ES-I3 (cell line): ENCODE measurements around the gene EIF5B.

Experiments
- H3K36me3 ChIP-seq: 2 replicates; pipeline ENCODE4 v1.6.1; 2013; ENCODE audit warnings: mild to moderate bottlenecking, low read length, control low read depth, moderate library complexity; ENCODE audit not compliant: insufficient read depth
- H3K4me1 ChIP-seq: 2 replicates; pipeline ENCODE4 v1.6.1; 2013; ENCODE audit warnings: mild to moderate bottlenecking, control low read depth, low read length; ENCODE audit not compliant: insufficient read depth
- H3K9ac ChIP-seq: 2 replicates; pipeline ENCODE4 v1.6.1; 2013; ENCODE audit warnings: low read depth, mild to moderate bottlenecking, low read length, moderate library complexity
- H3K9me3 ChIP-seq: 2 replicates; pipeline ENCODE4 v1.6.1; 2013; ENCODE audit warnings: mild to moderate bottlenecking, low read length, moderate library complexity; ENCODE audit not compliant: control insufficient read depth, insufficient read depth

The EIF5B gene

DNA sequence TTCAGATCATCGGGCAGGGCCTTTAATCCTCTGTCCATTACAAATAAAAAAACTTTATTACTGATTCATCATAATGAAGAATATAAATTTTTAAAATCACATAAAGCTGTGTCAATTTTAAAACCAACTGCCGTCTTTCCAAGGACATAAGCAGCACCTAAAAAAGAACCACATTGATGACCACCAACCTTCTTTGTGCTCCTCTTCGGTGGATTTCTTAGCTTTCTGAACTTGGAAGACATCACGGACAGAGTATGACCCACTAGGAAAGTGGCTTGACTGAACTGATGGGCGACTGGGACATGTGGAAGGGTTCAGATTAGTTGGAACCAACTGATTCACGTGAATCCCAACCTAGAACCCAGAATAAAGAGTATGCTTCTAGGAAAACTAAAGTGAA is 68.9 kb downstream of the EIF5B start:
- H3K36me3 ChIP-seq, result peaks cover 37% of the 10 kb centered on the region

DNA sequence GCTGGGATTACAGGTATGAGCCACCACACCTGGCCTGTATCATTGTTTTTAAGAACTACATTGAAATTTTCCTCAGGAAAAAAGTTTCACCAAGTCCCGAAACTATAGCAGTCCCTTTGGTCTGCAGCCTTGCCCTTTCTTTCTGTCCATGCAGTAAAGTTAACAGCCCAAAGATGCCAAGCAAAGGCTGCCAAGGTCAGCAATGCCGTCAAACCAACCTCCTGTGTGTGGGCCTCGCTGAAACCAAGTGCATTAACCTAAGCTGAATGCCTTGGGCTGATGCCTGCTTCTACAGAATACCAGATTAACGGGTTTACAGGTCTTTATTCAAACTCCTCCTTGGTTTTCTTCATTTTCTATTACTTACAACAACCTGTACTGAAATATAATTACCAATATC is 73.1 kb downstream of the EIF5B start:
- no peaks in the 10 kb centered on the region for H3K9me3 ChIP-seq
- peaks cover 26% of the 10 kb centered on the region for H3K36me3 ChIP-seq
- H3K9ac ChIP-seq, result no peak overlapping the region
- H3K4me1 ChIP-seq, result no peaks in the 10 kb centered on the region

More for the DNA sequence above, 68.9 kb downstream of the EIF5B start:
- peaks cover 22% of the 10 kb centered on the region for H3K4me1 ChIP-seq
- no peaks in the 10 kb centered on the region for H3K9me3 ChIP-seq
- H3K9ac ChIP-seq, result no peak overlapping the region

DNA sequence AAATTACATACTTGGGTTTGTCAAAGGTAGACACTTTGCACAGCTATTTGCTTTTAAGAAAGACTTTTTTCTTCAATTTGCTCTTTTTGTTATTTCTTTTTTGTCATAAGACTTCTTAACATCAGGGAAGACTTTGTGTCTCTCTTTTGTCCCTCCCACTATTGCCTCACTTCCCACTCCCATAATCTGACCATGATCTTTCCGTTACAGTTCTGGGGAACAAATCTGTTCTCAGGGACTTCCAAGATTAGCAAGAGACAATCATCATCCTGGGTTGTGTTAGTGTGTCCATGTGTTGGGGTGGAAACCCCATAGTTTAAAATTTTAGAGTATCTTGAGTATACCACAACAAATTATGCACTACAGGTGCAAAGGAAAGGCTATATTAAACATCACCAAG is 77.4 kb downstream of the EIF5B start:
- H3K9me3 ChIP-seq, result no peaks in the 10 kb centered on the region
- H3K36me3 ChIP-seq, result peaks cover 53% of the 10 kb centered on the region
- no peak overlapping the region for H3K9ac ChIP-seq
- H3K4me1 ChIP-seq, result no peaks in the 10 kb centered on the region

DNA sequence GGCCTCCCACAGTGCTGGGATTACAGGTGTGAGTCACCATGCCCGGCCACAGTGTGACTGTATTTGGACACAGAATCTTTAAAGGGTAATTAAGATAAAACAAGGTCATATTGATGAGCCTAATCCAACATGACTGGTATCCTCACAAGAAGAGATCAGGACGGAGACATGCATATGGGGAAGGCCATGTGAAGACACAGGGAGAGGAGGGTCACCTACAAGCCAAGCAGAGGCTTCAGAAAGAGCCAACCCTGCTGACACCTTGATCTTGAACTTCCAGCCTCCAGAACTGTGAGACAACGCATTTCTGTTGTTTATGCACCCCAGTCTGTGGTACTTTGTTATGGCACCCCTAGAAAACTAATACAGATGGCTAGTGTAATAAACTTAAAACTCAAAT is 80.2 kb downstream of the EIF5B start:
- no peaks in the 10 kb centered on the region for H3K4me1 ChIP-seq
- no peak overlapping the region for H3K9ac ChIP-seq
- H3K36me3 ChIP-seq, result peaks cover 53% of the 10 kb centered on the region
- H3K9me3 ChIP-seq, result no peaks in the 10 kb centered on the region

DNA sequence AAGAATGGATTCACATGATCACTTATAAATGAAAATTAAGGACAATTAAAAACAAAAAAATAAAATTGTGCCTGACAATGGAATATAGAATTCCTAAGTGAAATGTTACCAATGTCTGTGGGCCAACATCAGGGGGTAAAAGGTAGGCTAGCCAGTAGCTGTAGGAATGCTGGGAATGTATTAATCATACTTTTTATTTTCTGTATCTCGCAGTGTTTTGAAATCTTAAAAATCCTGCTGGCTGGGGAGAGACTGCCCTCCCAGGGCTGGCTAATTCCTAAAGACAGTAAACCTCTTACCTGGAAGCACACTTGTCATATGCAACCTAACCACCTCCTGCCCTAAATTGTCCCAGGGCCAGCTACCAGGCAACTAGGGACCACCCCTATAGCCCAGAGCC is 82.8 kb downstream of the EIF5B start:
- Histone ChIP-seq H3K9me3 (no peaks in the 10 kb centered on the region), H3K9ac (no peak overlapping the region), H3K4me1 (no peaks in the 10 kb centered on the region), H3K36me3 (peaks cover 44% of the 10 kb centered on the region)

DNA sequence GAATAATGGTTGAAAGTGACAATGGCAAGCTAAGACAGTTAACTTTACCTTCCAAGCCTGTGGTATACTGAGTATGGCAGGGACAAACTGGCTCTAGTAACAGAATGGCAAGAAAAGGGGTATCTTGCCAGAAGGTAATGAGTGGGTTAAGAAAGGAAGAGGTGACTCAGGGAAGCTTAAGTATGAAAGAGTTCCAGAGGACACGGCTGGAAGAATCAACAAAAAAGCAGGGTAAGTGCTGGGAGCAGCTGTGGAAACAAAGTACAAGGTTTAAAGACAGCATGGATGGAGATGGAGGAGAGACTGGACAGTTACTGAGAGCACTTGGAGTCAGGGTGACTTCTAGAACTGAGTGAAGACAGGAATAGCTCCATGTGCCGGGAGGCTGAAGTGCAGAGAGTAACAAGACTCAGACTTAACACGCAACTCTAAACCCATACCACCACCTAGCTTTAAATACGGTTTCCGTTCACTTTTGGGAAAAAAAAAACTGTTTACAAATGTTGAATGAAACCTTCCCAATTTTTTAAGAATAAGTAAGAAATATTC is 83.6 kb downstream of the EIF5B start:
- H3K9ac ChIP-seq, result no peak overlapping the region
- no peaks in the 10 kb centered on the region for H3K9me3 ChIP-seq
- H3K4me1 ChIP-seq, result no peaks in the 10 kb centered on the region
- H3K36me3 ChIP-seq, result peaks cover 36% of the 10 kb centered on the region

DNA sequence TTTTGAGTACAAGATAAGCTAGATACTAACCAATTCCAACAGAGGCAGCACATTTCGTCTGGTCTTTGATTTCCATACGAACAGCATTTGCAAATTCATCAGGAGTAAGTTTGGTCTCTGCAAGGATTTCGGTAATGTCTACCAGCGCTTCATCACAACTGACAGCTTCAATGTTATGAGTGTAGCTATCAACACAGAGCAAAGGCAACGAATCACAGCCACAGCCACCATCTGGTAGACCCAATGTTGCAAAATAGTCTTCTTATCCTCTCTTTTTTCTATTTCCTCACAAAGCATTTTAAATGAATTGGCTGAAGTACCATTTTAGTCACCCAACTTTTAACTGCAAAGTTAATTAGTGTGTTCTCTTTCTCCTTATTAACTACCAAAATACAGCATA is 84.3 kb downstream of the EIF5B start:
- peaks cover 31% of the 10 kb centered on the region for H3K36me3 ChIP-seq
- H3K9me3 ChIP-seq, result no peaks in the 10 kb centered on the region
- no peak overlapping the region for H3K9ac ChIP-seq
- no peaks in the 10 kb centered on the region for H3K4me1 ChIP-seq

DNA sequence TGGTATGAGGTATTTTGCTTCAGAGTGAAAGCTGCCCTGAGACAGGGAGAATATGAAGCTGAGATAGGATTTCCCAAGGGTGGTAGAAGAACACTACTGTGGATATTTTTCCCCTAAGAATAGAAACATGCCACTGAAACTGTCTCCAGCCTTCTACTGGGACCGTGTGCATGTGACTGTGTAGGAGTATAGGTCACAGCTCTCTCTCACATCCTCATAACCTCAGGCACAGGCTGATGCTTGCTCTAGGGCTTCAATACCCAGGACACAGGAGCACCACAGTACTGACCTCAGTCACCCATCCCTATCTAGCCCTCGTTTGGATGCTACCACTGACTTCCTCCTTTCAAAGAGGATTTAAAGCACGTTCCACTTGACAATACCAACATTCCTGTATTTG is 85.4 kb downstream of the EIF5B start:
- Histone ChIP-seq H3K36me3 (peaks cover 24% of the 10 kb centered on the region), H3K9ac (no peak overlapping the region), H3K4me1 (no peaks in the 10 kb centered on the region), H3K9me3 (no peaks in the 10 kb centered on the region)

DNA sequence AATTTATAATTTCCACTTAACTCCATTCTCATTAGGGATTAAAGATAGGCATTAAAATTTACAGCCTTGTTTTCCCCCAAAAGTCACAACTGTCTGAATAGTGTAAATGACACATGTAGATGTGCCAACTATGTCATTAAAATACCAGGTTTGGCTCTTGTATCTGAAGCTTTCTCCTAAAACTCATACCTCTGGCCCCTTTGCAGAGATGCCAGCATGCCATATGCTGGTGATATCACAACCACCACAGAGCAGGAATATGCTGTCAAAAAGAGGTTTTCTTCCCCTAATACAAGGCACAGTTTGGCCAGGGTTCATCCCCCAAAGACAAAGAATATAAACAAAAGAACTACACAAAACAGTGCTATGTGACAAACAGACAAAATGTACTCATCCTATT is 87.2 kb downstream of the EIF5B start:
- H3K4me1 ChIP-seq, result no peaks in the 10 kb centered on the region
- H3K9me3 ChIP-seq, result no peaks in the 10 kb centered on the region
- H3K36me3 ChIP-seq, result peaks cover 17% of the 10 kb centered on the region
- no peak overlapping the region for H3K9ac ChIP-seq

DNA sequence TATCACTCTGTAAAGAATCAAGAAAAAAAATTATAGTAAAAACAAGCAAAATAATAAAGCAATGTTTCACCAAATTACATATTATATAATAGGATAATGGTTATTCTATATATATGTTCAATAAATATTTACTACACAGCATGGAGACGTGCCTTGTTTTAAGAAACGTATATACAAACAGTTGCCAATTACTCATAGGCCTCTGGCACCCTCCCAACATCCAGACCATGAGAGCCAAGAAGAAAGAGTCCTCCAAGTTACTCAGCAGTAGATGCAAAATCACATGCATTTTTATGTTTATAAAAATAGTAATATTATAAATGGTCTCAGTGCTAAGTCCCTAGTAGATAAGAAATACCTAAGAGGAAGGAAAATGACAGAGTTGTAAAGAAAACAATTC is 87.8 kb downstream of the EIF5B start:
- no peaks in the 10 kb centered on the region for H3K4me1 ChIP-seq

DNA sequence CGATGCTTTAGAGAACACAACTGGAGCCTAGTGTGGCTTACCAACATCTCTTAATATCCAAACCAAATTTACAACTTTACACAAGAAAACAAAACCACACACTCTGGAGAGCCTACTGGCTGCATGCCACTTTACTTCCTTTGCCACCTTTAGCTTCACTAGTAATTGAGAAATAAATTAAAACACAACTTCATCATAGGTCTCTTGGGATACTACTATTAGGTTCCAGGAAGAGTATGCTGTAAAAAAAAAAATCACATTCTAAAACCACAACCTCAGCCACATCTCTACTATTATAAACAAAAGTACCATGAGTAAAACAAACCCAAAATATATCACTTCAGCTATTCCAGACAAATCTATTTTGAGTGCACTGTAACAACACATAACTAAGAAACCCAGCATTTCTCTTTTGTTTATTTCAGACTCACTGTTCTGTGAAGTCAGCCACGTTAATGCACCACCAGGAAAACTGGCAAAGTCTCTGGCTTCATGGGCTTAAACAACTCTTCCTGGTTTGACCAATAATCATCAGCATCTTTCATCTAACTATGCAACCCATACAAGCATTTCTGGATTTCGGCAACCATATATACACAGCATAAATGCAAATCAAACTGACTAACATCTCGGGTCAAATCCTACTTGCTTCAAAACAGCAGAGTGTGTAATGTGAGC is 93.6 kb downstream of the EIF5B start:
- H3K36me3 ChIP-seq, result peaks cover 7% of the 10 kb centered on the region; the same call in 1 of the 2 replicates
- no peak overlapping the region for H3K9ac ChIP-seq
- peaks cover 8% of the 10 kb centered on the region; the same call in 1 of the 2 replicates for H3K4me1 ChIP-seq
- H3K9me3 ChIP-seq, result no peaks in the 10 kb centered on the region

More for the DNA sequence above, 87.8 kb downstream of the EIF5B start:
- peaks cover 12% of the 10 kb centered on the region for H3K36me3 ChIP-seq
- no peaks in the 10 kb centered on the region for H3K9me3 ChIP-seq
- no peak overlapping the region for H3K9ac ChIP-seq

DNA sequence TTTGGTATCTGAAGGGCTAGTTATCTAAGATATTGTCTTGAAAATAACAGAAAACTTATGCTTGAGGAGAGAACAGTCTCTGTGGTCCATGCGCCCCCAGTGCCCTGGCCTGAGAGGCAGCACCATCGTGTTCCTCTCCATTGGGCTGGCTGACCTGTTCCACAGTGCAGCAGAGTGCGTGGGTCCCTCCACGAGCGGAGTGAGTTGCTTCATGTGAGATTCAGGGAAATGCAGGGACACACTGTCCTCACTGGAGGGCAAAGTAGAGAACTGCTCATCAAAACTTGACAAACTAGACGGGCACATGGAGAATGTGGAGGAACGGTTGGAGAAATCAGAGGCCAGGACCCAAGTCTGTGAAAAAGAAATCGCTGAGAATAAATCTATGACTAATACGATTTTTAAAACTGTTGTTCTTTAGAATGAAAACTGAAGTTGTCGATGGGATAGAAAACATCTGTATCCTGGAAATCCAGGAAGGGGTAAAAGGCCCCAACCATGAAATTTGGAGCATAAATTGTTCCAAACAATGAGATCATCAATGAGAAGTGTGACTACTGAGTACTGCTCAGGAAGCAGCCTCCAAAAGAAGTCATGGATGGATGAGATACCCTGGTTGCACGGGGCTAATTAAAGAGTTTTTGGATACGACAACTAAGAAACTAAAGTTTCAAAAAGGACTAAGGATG is 94.5 kb downstream of the EIF5B start:
- Histone ChIP-seq H3K4me1 (peaks cover 8% of the 10 kb centered on the region; the same call in 1 of the 2 replicates), H3K9me3 (no peaks in the 10 kb centered on the region), H3K9ac (no peak overlapping the region), H3K36me3 (peaks cover 7% of the 10 kb centered on the region; the same call in 1 of the 2 replicates)

DNA sequence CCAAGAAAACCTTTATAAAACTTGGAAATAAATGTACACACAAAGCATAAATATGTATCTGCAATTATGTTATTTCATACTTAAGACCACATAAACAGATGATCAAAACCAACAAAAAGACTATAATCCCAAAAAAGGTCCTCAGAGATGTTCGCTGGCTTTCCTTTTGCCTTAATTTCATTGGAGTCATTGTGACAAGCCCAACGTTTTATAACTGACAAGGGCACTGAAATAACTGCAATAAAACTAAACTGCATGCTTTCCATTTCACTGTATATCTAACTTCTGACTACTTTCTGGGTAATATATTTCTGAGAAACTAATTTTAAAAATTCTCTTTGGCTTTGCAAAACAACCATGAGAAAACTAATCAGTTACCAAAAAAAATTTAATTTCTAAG is 96.2 kb downstream of the EIF5B start:
- peaks cover 7% of the 10 kb centered on the region for H3K36me3 ChIP-seq
- no peak overlapping the region for H3K9ac ChIP-seq
- peaks cover 8% of the 10 kb centered on the region; the same call in 1 of the 2 replicates for H3K4me1 ChIP-seq
- H3K9me3 ChIP-seq, result no peaks in the 10 kb centered on the region

DNA sequence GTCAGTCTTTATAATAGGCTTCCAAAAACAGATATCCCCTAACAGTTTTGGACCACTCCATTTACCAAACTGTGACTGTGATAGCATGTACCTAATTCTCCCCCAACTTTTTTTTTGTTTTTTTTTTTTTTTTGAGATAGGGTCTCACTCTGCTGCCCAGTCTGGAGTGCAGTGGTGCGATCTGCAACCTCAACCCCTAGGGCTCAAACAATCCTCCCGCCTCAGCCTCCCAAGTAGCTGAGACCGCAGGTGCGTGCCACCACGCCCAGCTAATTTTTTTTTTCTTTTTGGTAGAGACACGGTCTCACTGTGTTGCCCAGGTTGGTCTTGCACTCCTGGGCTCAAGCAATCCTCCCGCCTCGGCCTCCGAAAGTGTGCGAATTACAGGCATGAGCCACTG is 99.7 kb downstream of the EIF5B start:
- Histone ChIP-seq H3K4me1 (peaks cover 24% of the 10 kb centered on the region), H3K36me3 (peaks cover 5% of the 10 kb centered on the region; the same call in 1 of the 2 replicates), H3K9ac (no peak overlapping the region), H3K9me3 (no peaks in the 10 kb centered on the region)

DNA sequence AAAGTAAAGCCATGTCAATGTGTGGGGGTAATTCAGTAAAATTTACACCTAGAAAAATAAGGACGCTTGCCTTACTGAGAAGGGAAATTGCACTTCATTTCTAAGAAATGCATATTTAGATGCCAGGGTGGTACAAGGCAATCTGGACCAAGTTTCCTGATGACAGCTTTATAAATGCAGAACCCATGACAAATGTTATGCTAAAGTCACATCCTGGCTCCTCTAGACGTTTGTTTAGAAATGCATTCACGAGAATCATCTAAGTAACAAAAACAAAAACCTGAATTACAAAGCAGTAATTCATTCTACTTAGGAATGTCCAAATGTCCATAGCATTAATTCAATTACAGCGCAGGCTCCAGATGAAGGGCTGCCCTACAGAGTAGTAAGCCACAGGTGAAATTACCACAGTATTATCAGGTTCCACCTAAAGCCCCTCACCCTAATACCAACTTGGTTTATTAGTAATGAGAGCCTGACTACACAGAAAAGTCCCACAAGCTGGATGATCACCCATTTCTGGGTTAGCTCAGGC is 102.8 kb downstream of the EIF5B start:
- peaks cover 16% of the 10 kb centered on the region for H3K4me1 ChIP-seq
- H3K9me3 ChIP-seq, result no peaks in the 10 kb centered on the region
- H3K9ac ChIP-seq, result no peak overlapping the region
- H3K36me3 ChIP-seq, result peaks cover 5% of the 10 kb centered on the region; the same call in 1 of the 2 replicates
